HG02970 (cell line): Measurements from ENCODE around the gene TACC2.

Experiments used
- ATAC-seq: cut with Tn5 transposase; IDR thresholded peaks from one replicate; pipeline ENCODE4 v1.9.1; 2021; ENCODE audit warnings: mild to moderate bottlenecking, moderate library complexity, moderate number of reproducible peaks; ENCODE audit not compliant: unreplicated experiment, low FRiP score

The TACC2 gene

GRCh38 chr10:122206471-122207065 lies 217.6 kb downstream of the TACC2 start:
- no peak for ATAC-seq

- ATAC-seq: no peak
Observed at GRCh38 chr10:122207163-122207562, 218.2 kb downstream of the TACC2 start.

- ATAC-seq: no peak
Observed at GRCh38 chr10:122207596-122207995, 218.6 kb downstream of the TACC2 start.

- ATAC-seq: no peak
Observed at GRCh38 chr10:122208571-122209430, 219.8 kb downstream of the TACC2 start.

- no peak for ATAC-seq
Observed at GRCh38 chr10:122210481-122211265, 221.7 kb downstream of the TACC2 start.

GRCh38 chr10:122213364-122213763 lies 224.4 kb downstream of the TACC2 start:
- ATAC-seq: no peak

- no peak for ATAC-seq
Observed at GRCh38 chr10:122213766-122214165, 224.8 kb downstream of the TACC2 start.

- ATAC-seq: no peak
Observed at GRCh38 chr10:122216047-122216446, 227.1 kb downstream of the TACC2 start.

- no peak for ATAC-seq
Observed at GRCh38 chr10:122219340-122219739, 230.4 kb downstream of the TACC2 start.

- ATAC-seq: no peak
Observed at GRCh38 chr10:122220736-122221135, 231.8 kb downstream of the TACC2 start.

GRCh38 chr10:122221958-122222357 lies 233.0 kb downstream of the TACC2 start:
- no peak for ATAC-seq

- ATAC-seq: no peak
Observed at GRCh38 chr10:122222638-122223037, 233.7 kb downstream of the TACC2 start.

- ATAC-seq: no peak
Observed at GRCh38 chr10:122224159-122224558, 235.2 kb downstream of the TACC2 start.

GRCh38 chr10:122225330-122225729 lies 236.4 kb downstream of the TACC2 start:
- ATAC-seq: no peak

GRCh38 chr10:122227754-122228153 lies 238.8 kb downstream of the TACC2 start:
- no peak for ATAC-seq

- no peak for ATAC-seq
Observed at GRCh38 chr10:122229666-122230065, 240.7 kb downstream of the TACC2 start.

GRCh38 chr10:122230222-122230621 lies 241.3 kb downstream of the TACC2 start:
- ATAC-seq: no peak

GRCh38 chr10:122232769-122233168 lies 243.8 kb downstream of the TACC2 start:
- ATAC-seq: no peak

- ATAC-seq: no peak
Observed at GRCh38 chr10:122233857-122234348, 244.9 kb downstream of the TACC2 start.

GRCh38 chr10:122234416-122234815 lies 245.5 kb downstream of the TACC2 start:
- ATAC-seq: no peak

- no peak for ATAC-seq
Observed at GRCh38 chr10:122236690-122237306, 247.8 kb downstream of the TACC2 start.
